ENCODE results near the gene SLC35F4. TPM values are rescaled to one million over a fixed set of nuclear protein-coding genes. Genes with fewer than 3 reads are reported as not detected.

SLC35F4 gene
- total and polyA plus RNA-seq, 2 of the 8 experiments (the other 6 are each of a cell fraction or from before 2014, with no cell fraction given): not detected

- Histone ChIP-seq H3K14ac (ENCODE audit: insufficient read length) (no peak overlapping the region), H3K27me3 (replicated peaks in 1 of 4; ENCODE audit: control insufficient read depth in 3 of 4, extremely low read depth in 1 of 4, insufficient read depth in 3 of 4, low read length in 3 of 4) (peaks cover 0 to 1% (median 0%) of the 10 kb centered on the region in 4 experiments; a peak in 1 of 7 replicates), H3K23ac (ENCODE audit: insufficient read length) (no peak overlapping the region), H3K79me1 (ENCODE audit: low read depth, low read length) (no peaks in the 10 kb centered on the region), H3K79me2 (ENCODE audit: control insufficient read depth in 1 of 2, insufficient read depth in 2 of 2, low read length in 2 of 2) (no peaks in the 10 kb centered on the region), H4K91ac (replicated peaks; ENCODE audit: insufficient read length, low read length) (no peak overlapping the region), H2AK5ac (ENCODE audit: low read depth, low read length) (no peak overlapping the region), H3K9ac (replicated peaks in 1 of 4; ENCODE audit: extremely low read depth in 1 of 4, low read depth in 3 of 4, low read length in 3 of 4) (no peak overlapping the region), H3K4me3 (ENCODE audit: extremely low read depth in 1 of 4, insufficient read depth in 2 of 4, low read depth in 3 of 4, low read length in 4 of 4) (no peak overlapping the region), H3K36me3 (ENCODE audit: control insufficient read depth in 2 of 4, insufficient read depth in 4 of 4, low read length in 3 of 4) (0 out of 8 replicates have a peak, but pooled peaks cover 0 to 6% (median 0%) of the 10 kb centered on the region in 4 experiments), H3K4ac (replicated peaks; ENCODE audit: insufficient read length, low read depth, low read length) (no peak overlapping the region), H2BK15ac (ENCODE audit: low read length) (no peak overlapping the region), H2BK120ac (replicated peaks; ENCODE audit: low read depth, low read length) (no peak overlapping the region), H3K4me1 (replicated peaks in 1 of 4; ENCODE audit: control insufficient read depth in 3 of 4, insufficient read depth in 4 of 4, low read length in 3 of 4) (no peaks in the 10 kb centered on the region; a peak in 1 of 7 replicates), H3K27ac (ENCODE audit: low read depth, low read length) (no peak overlapping the region), H4K5ac (ENCODE audit: insufficient read length, low read depth, low read length) (no peak overlapping the region), H2BK12ac (ENCODE audit: low read depth, low read length) (no peak overlapping the region), H3K9me3 (ENCODE audit: insufficient read depth in 2 of 2, low read depth in 1 of 2, low read length in 1 of 2) (peaks cover 11 to 15% of the 10 kb centered on the region in 2 experiments), H2AFZ (ENCODE audit: low read length) (no peak overlapping the region), H3K23me2 (ENCODE audit: low read depth, low read length) (no peaks in the 10 kb centered on the region), H3K18ac (ENCODE audit: extremely low read depth, low read length) (no peak overlapping the region), H3K56ac (replicated peaks; ENCODE audit: insufficient read length, low read depth, low read length) (no peak overlapping the region), H2BK5ac (ENCODE audit: low read depth, low read length) (no peak overlapping the region), H3K4me2 (ENCODE audit: insufficient read depth in 1 of 2, low read depth in 2 of 2, low read length in 2 of 2) (no peak overlapping the region), H4K20me1 (replicated peaks in 1 of 2; ENCODE audit: control insufficient read depth in 1 of 2, insufficient read depth in 2 of 2, low read length in 2 of 2) (no peaks in the 10 kb centered on the region), H2BK20ac (ENCODE audit: low read length) (no peak overlapping the region), H4K8ac (ENCODE audit: extremely low read depth, insufficient read depth, low read length) (no peak overlapping the region)
- ChIA-PET CTCF (ENCODE audit: partially characterized antibody) (interaction anchor here (1.1 kb wide), 1 partner anchor 14 kb away, joined by 5 read pairs; no protein-coding TSS in a partner anchor), POLR2A (ENCODE audit: partially characterized antibody) (no interaction called here)
- no peak for DNase-seq (ENCODE audit: low read depth in 1 of 2, low spot score in 2 of 2)
- no peak for FAIRE-seq
- WGBS, 2 experiments (ENCODE audit: extremely low coverage in 1 of 2, insufficient coverage in 1 of 2, insufficient read length in 1 of 2, insufficient replicate concordance in 2 of 2, low coverage in 1 of 2, low lambda C conversion rate in 2 of 2, missing lambda C conversion rate in 1 of 2): 69% methylated on average over 5 of the region's 5 CpGs; no CpG with 5 or more reads in 1 of the 2 experiments
- TF ChIP-seq, protein P1, sequence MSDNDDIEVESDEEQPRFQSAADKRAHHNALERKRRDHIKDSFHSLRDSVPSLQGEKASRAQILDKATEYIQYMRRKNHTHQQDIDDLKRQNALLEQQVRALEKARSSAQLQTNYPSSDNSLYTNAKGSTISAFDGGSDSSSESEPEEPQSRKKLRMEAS (IDR thresholded peaks at IDR 0.05): no peak
- TF ChIP-seq ZNF274 (IDR thresholded peaks at IDR 0.05; ENCODE audit: borderline replicate concordance, extremely low read depth, low read length) (no peak), HDAC2 (IDR thresholded peaks at IDR 0.05; ENCODE audit: borderline replicate concordance in 1 of 2, low read depth in 2 of 2, low read length in 2 of 2) (no peak)
These were observed 158.7 kb downstream of the SLC35F4 start for GRCh38 chr14:57707219-57707618.
